ENCODE data around the gene RNF138. TPM values are rescaled to one million over a fixed set of nuclear protein-coding genes. Genes with fewer than 3 reads are reported as not detected.
"Not testable (repeated sequence)": the region's sequence is repeated elsewhere in the genome, so short reads cannot be mapped to it uniquely, and the experiment has no call there.

Gene RNF138
- total RNA-seq, 1 experiment from 2014 or later, result 21.5 TPM

DNA sequence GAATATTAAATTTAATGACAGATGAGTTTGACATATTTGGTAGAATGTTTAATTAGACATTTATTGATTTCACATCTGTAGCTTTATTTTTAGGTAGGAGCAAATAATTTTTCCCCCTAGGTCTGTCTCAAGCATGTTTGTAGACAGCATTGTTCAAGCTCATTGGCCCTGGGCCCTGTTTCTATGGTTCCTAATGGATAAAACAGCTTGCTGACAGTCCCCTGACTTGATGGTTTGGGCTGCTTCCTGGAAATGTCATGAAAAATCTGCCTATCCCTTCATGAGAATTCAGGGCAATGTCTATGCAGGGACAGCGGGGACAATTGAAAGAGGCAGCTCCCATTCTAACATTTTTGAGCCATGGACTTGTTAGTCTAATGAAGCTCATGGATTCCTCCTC, 83.6 kb downstream of the RNF138 start:
- Histone ChIP-seq H3K79me2 (ENCODE audit: low read depth) (no peaks in the 10 kb centered on the region), H3K4me3 (no peak overlapping the region), H3K4me1 (replicated peaks; ENCODE audit: insufficient read depth) (no peaks in the 10 kb centered on the region), H3F3A (ENCODE audit: insufficient read depth, low read depth) (no peaks in the 10 kb centered on the region), H3K9me3 (ENCODE audit: insufficient read depth, low read depth) (no peaks in the 10 kb centered on the region), H3K9me2 (ENCODE audit: insufficient read depth) (no peaks in the 10 kb centered on the region), H2AFZ (no peak overlapping the region), H4K20me1 (ENCODE audit: insufficient read depth) (no peaks in the 10 kb centered on the region), H3K27ac (no peak overlapping the region), H3K36me3 (ENCODE audit: low read depth) (no peaks in the 10 kb centered on the region), H3K4me2 (no peak overlapping the region), H3K27me3 (ENCODE audit: insufficient read depth, low read depth) (no peaks in the 10 kb centered on the region)
- intact Hi-C loops (cut with micrococcal nuclease; ENCODE audit: unreplicated experiment), result no loop called here
- no peak for DNase-seq
- CTCF ChIA-PET, result no interaction called here
- POLR2A ChIA-PET (ENCODE audit: unreplicated experiment), result no interaction called here
- TF ChIP-seq, protein P1, sequence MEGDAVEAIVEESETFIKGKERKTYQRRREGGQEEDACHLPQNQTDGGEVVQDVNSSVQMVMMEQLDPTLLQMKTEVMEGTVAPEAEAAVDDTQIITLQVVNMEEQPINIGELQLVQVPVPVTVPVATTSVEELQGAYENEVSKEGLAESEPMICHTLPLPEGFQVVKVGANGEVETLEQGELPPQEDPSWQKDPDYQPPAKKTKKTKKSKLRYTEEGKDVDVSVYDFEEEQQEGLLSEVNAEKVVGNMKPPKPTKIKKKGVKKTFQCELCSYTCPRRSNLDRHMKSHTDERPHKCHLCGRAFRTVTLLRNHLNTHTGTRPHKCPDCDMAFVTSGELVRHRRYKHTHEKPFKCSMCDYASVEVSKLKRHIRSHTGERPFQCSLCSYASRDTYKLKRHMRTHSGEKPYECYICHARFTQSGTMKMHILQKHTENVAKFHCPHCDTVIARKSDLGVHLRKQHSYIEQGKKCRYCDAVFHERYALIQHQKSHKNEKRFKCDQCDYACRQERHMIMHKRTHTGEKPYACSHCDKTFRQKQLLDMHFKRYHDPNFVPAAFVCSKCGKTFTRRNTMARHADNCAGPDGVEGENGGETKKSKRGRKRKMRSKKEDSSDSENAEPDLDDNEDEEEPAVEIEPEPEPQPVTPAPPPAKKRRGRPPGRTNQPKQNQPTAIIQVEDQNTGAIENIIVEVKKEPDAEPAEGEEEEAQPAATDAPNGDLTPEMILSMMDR (conservative IDR thresholded peaks at IDR 0.05), result no peak
- TF ChIP-seq EZH2 (IDR thresholded peaks at IDR 0.05; ENCODE audit: low read depth), result no peak
- no TSS peak for BruUV-seq (replicated peaks)

DNA sequence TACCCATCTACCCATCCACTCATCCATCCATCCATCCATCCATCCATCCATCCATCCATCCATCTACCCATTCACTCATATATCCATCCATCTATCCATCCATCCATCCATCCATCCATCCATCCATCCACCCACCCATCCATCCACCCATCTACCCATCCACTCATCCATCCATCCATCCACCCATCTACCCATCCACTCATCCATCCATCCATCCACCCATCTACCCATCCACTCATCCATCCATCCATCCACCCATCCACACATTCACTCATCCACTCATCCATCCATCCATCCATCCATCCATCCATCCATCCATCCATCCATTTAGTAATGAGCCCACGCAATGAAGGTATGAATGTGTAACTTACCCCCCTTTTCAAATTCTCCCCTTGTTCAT, 85.1 kb downstream of the RNF138 start:
- H4K20me1 ChIP-seq (ENCODE audit: insufficient read depth); H3K4me3 ChIP-seq; H3K4me1 ChIP-seq (replicated peaks; ENCODE audit: insufficient read depth); H2AFZ ChIP-seq; H3F3A ChIP-seq (ENCODE audit: insufficient read depth, low read depth); H3K79me2 ChIP-seq (ENCODE audit: low read depth); BruUV-seq (replicated peaks); intact Hi-C loops (cut with micrococcal nuclease; ENCODE audit: unreplicated experiment); H3K27me3 ChIP-seq (ENCODE audit: insufficient read depth, low read depth); H3K36me3 ChIP-seq (ENCODE audit: low read depth); H3K9me2 ChIP-seq (ENCODE audit: insufficient read depth); H3K4me2 ChIP-seq; CTCF ChIA-PET; POLR2A ChIA-PET (ENCODE audit: unreplicated experiment); H3K9me3 ChIP-seq (ENCODE audit: insufficient read depth, low read depth); DNase-seq; H3K27ac ChIP-seq: not testable (repeated sequence)

DNA sequence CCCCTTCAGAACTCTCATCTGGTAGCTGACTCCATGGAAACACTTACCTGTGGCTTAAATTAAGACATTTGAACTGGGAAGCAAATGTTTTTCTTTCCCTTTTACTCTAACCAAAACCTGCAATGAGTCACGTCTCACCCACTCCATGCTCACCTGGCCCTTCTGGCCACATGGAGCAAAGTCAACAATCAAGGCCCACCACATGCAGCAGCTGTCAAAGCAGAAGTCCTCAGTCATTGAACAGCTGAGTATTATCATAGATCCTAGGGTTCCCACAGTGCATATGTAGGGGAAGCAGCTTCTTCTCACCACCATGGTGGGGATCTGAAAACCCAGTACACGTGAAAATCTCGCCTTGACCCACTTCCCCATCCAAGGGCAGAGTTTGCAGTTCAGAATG, 85.9 kb downstream of the RNF138 start:
- H3K27ac ChIP-seq, result no peak overlapping the region
- ChIA-PET POLR2A (ENCODE audit: unreplicated experiment) (no interaction called here), CTCF (no interaction called here)
- H3K4me3 ChIP-seq, result no peak overlapping the region
- DNase-seq, result no peak
- no TSS peak for BruUV-seq (replicated peaks)
- no peaks in the 10 kb centered on the region for H3K9me2 ChIP-seq (ENCODE audit: insufficient read depth)
- H2AFZ ChIP-seq, result no peak overlapping the region
- H3K9me3 ChIP-seq (ENCODE audit: insufficient read depth, low read depth), result no peaks in the 10 kb centered on the region
- H4K20me1 ChIP-seq (ENCODE audit: insufficient read depth), result no peaks in the 10 kb centered on the region
- H3K27me3 ChIP-seq (ENCODE audit: insufficient read depth, low read depth), result no peaks in the 10 kb centered on the region
- H3K4me2 ChIP-seq, result no peak overlapping the region
- TF ChIP-seq, protein P1 (conservative IDR thresholded peaks at IDR 0.05), result no peak
- TF ChIP-seq EZH2 (IDR thresholded peaks at IDR 0.05; ENCODE audit: low read depth), result no peak
- H3K4me1 ChIP-seq (replicated peaks; ENCODE audit: insufficient read depth), result no peaks in the 10 kb centered on the region
- no peaks in the 10 kb centered on the region for H3K79me2 ChIP-seq (ENCODE audit: low read depth)
- intact Hi-C loops (cut with micrococcal nuclease; ENCODE audit: unreplicated experiment), result no loop called here
- no peaks in the 10 kb centered on the region for H3K36me3 ChIP-seq (ENCODE audit: low read depth)
- no peaks in the 10 kb centered on the region for H3F3A ChIP-seq (ENCODE audit: insufficient read depth, low read depth)

Other genes with a start within 250 kb of the RNF138 start
- gene TRAPPC8, start 148.7 kb upstream of the RNF138 start, total RNA-seq (2021), result 20.9 and 21.7 TPM in 2 replicates
- 0.15 and 0.85 TPM in 2 replicates for gene RNF125, start 73.0 kb upstream of the RNF138 start, total RNA-seq (2021)
- gene MEP1B, start 98.2 kb downstream of the RNF138 start, total RNA-seq (2021), result not detected in 2 replicates

All from PC-9 (cell line).